ENCODE data around the gene RBBP9.

GRCh38 chr20:18513208-18513607 is 16.2 kb upstream of the RBBP9 start:
- TF ChIP-seq EZH2phosphoT487 (IDR thresholded peaks at IDR 0.05; ENCODE audit: insufficient read depth, low read depth) = no peak
- no peak for TF ChIP-seq EZH2 (IDR thresholded peaks at IDR 0.05; ENCODE audit: insufficient read depth, poor library complexity, severe bottlenecking)
